Panc1 (cell line): ENCODE measurements around the gene GLRX.

Experiments
- TCF7L2 ChIP-seq: IDR thresholded peaks from 2 replicates; pipeline ENCODE4 v1.6.1; 2011; ENCODE audit warnings: mild to moderate bottlenecking, low read depth, low read length, inconsistent platforms
- TF ChIP-seq, protein P1 (sequence below): fragments of 450-650 bp; IDR thresholded peaks from 2 replicates; pipeline ENCODE4 v1.5.1; 2017; ENCODE audit warnings: mild to moderate bottlenecking

DNA sequence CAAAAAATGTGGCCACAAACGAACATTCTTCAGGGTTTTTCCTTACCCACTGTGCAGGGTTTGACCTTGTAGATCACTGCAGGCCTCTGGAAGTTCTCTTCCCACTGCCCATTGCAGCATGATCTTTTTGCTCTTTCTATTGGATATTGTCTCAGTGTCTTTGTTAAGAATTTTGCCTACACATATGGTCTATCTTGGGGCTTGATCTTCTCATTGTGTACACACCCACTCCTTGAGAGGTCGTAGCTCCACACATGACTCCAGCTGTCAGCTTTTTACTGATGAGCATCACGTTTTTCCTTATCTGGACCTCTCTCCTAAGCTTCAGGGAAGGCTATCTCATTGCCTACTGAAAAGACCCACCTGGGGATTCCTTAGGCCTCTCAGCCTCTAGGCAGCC, 3.0 kb upstream of the GLRX start:
- TF ChIP-seq, protein P1, sequence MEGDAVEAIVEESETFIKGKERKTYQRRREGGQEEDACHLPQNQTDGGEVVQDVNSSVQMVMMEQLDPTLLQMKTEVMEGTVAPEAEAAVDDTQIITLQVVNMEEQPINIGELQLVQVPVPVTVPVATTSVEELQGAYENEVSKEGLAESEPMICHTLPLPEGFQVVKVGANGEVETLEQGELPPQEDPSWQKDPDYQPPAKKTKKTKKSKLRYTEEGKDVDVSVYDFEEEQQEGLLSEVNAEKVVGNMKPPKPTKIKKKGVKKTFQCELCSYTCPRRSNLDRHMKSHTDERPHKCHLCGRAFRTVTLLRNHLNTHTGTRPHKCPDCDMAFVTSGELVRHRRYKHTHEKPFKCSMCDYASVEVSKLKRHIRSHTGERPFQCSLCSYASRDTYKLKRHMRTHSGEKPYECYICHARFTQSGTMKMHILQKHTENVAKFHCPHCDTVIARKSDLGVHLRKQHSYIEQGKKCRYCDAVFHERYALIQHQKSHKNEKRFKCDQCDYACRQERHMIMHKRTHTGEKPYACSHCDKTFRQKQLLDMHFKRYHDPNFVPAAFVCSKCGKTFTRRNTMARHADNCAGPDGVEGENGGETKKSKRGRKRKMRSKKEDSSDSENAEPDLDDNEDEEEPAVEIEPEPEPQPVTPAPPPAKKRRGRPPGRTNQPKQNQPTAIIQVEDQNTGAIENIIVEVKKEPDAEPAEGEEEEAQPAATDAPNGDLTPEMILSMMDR = no peak
- no peak for TF ChIP-seq TCF7L2
